ENCODE data around the gene HDAC4.
"Not testable (repeated sequence)": the region's sequence is repeated elsewhere in the genome, so short reads cannot be mapped to it uniquely, and the experiment has no call there.

The HDAC4 gene

DNA sequence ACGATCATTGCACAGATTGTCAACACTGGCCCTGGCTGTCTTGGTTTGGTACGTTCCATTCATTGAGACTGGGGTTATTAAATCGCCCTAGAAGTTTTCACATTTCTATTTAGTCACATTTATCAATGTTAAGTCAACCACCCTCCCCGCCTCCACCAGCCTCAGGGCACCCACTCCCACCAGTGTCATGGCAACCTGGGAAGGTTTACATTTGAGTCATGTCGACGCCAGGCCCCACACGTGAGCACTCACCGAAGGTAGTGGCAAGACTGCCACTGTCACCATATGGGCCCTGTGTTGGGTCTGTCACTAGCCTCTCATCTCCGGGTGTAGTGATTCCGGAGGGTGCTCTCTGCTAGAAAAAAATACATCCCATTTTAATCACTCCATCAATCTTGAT, 358.8 kb downstream of the HDAC4 start:
- Histone ChIP-seq H3K27me3 (no peaks in the 10 kb centered on the region), H3K4me2 (peak overlapping the region in 6 of 11 experiments; percentile 59 to 85 (median 73); a peak in 11 of 22 replicates), H4K20me1 (no peaks in the 10 kb centered on the region; a peak in 1 of 22 replicates), H3K9me3 (replicated peaks in 1 of 11) (no peaks in the 10 kb centered on the region), H3K4me3 (no peak overlapping the region), H3K27ac (no peak overlapping the region), H3K4me1 (peaks cover 0 to 30% (median 29%) of the 10 kb centered on the region in 10 experiments; a peak in 16 of 20 replicates), H3K9ac (no peak overlapping the region), H3K36me3 (no peaks in the 10 kb centered on the region)
- no peak for TF ChIP-seq Cebpa-rat (IDR thresholded peaks at IDR 0.05)

DNA sequence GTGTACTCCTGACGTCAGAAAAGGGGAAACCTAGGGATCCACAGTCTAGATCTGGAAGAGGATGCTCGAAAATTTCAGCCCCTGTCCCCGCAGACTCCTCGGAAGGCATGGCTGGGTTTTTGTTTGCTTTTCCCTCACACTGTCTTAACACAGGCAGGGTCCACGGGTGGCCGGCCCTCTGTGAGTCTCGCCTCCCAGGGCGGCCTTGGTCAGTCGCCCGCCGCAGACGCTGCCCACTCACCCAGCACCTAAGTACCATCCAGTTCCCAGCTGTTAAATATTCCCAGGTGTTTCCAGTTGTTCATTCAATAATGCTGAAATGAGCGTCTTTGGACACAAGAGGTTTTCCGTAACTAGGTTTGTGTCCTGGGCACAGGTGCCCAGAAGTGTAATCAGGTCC, 359.8 kb downstream of the HDAC4 start:
- Histone ChIP-seq H3K9ac (no peak overlapping the region), H4K20me1 (no peaks in the 10 kb centered on the region; a peak in 1 of 22 replicates), H3K4me2 (no peak overlapping the region), H3K36me3 (no peaks in the 10 kb centered on the region), H3K27me3 (no peaks in the 10 kb centered on the region), H3K4me3 (no peak overlapping the region), H3K27ac (no peak overlapping the region), H3K4me1 (peaks cover 0 to 37% (median 34%) of the 10 kb centered on the region in 10 experiments; a peak in 16 of 20 replicates), H3K9me3 (replicated peaks in 1 of 11) (no peaks in the 10 kb centered on the region)
- TF ChIP-seq Cebpa-rat (IDR thresholded peaks at IDR 0.05) = no peak

DNA sequence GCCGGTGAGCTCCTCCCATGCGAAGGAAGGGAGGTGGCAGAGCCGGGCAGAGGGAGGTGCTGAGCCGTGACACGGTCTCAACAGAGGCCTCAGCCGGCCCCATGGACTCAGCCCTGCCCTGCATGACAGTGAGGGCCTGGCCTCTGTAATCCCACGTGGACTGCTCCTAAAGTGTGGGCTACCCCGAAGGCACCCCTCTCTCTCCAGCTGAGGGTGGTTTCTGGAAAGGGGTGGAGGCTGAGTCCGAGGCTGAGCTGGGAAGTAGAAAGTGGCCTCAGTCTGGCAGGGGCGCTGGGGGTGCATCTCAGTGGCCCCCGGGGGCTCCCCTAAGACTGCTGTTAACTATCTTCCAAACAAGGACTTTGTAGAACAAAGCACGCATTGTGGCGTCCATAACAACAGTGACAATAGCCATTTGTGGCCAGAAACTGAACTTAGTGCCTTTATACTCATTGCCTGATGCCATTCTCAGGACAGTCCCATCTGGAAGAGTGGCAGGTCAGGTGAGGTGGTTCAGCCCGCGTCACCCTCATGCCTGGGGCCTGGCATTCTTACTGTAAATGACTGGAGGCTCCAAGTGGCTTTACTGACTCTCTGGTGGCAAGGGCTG, 360.6 kb downstream of the HDAC4 start:
- H3K4me1 ChIP-seq = peaks cover 0 to 40% (median 36%) of the 10 kb centered on the region in 10 experiments; a peak in 16 of 20 replicates
- no peak overlapping the region for H3K9ac ChIP-seq
- no peak overlapping the region for H3K4me3 ChIP-seq
- TF ChIP-seq Cebpa-rat (IDR thresholded peaks at IDR 0.05) = no peak
- H3K9me3 ChIP-seq (replicated peaks in 1 of 11) = no peaks in the 10 kb centered on the region
- H3K27ac ChIP-seq = no peak overlapping the region
- no peak overlapping the region for H3K4me2 ChIP-seq
- no peaks in the 10 kb centered on the region; a peak in 1 of 22 replicates for H4K20me1 ChIP-seq
- no peaks in the 10 kb centered on the region for H3K27me3 ChIP-seq
- no peaks in the 10 kb centered on the region for H3K36me3 ChIP-seq

DNA sequence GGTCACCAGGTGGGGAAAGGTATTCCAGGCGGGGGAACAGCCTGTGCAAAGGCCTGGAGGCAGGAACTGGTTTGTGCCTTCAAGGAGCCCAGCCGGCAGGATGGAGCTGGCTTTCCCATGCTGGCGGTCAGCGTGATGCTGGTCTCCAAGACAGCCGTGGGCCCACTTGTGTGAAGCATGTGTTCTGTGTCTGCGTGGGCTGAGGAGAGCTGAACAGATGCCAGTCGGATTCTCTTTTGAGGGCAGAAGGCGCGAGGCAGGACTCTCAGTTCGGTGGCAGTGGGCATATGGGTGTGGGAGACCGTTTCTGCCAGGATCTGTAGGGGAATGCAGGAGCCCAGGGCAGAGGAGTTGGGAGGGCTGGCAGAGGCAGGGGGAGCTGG, 361.4 kb downstream of the HDAC4 start:
- Histone ChIP-seq H3K27me3 (no peaks in the 10 kb centered on the region), H3K9ac (no peak overlapping the region), H3K4me2 (no peak overlapping the region), H3K9me3 (replicated peaks in 1 of 11) (no peaks in the 10 kb centered on the region), H3K4me1 (peaks cover 0 to 41% (median 34%) of the 10 kb centered on the region in 10 experiments; a peak in 16 of 20 replicates), H3K4me3 (no peak overlapping the region), H3K27ac (no peak overlapping the region), H4K20me1 (no peaks in the 10 kb centered on the region; a peak in 1 of 22 replicates), H3K36me3 (no peaks in the 10 kb centered on the region)
- TF ChIP-seq Cebpa-rat (IDR thresholded peaks at IDR 0.05) = no peak

DNA sequence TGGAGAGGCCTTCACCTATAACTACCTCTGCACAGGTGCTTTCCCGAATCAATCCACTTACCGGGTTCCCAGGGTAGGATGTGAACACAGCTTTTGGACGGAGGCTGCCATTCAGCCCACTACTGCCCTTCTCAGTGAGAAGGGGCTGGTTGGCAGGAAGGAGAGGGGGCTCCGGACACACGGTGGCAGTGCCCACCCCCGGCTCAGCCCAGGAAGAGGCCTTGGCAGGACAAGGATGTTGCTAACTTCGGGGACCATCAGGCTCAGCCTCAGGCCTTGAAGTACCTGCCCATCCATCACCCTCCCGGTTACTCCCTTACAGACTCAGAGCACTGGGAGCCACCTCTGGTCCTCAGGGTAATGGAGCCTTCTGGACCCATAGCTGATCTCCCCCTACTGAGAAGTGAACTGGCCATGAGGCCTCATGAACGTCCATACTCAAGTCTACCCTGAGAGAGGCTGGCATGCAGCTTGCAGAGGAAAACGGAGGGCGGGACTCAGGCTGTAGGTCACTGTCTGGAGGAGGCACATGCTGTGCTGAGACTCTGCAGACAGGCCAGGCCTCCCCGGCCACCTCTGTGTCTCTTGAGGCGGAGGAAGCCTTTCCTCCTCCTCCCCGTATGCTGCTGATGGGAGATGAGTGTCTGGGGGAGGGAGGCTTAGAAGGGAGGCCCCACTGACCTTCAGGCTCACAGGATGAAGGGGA, 361.9 kb downstream of the HDAC4 start:
- TF ChIP-seq Cebpa-rat (IDR thresholded peaks at IDR 0.05) = no peak
- Histone ChIP-seq H3K27ac (no peak overlapping the region), H3K36me3 (no peaks in the 10 kb centered on the region), H3K4me1 (peaks cover 0 to 41% (median 34%) of the 10 kb centered on the region in 10 experiments; a peak in 16 of 20 replicates), H3K9ac (no peak overlapping the region), H3K9me3 (replicated peaks in 1 of 11) (no peaks in the 10 kb centered on the region), H4K20me1 (no peaks in the 10 kb centered on the region; a peak in 1 of 22 replicates), H3K27me3 (no peaks in the 10 kb centered on the region), H3K4me3 (no peak overlapping the region), H3K4me2 (no peak overlapping the region)

DNA sequence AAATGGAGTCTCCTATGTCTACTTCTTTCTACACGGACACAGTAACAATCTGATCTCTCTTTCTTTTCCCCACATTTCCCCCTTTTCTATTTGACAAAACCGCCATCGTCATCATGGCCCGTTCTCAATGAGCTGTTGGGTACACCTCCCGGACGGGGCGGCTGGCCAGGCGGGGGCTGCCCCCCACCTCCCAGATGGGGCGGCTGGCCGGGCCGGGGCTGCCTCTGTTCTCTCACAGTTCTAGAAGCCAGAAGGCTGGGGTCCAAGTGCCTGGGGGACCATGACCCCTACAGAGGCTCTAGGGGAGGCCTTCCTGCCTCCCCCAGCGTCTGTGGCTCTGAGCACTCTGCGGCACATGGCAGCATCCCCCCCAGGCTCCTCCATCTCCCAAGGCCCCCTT, 362.5 kb downstream of the HDAC4 start:
- not testable (repeated sequence) for H3K9me3 ChIP-seq (replicated peaks in 1 of 11); H3K4me2 ChIP-seq; H3K9ac ChIP-seq; H3K4me3 ChIP-seq; H3K27ac ChIP-seq; H3K27me3 ChIP-seq; H3K36me3 ChIP-seq; H4K20me1 ChIP-seq
- peaks cover 0 to 38% (median 29%) of the 10 kb centered on the region in 10 experiments; a peak in 16 of 20 replicates for H3K4me1 ChIP-seq

DNA sequence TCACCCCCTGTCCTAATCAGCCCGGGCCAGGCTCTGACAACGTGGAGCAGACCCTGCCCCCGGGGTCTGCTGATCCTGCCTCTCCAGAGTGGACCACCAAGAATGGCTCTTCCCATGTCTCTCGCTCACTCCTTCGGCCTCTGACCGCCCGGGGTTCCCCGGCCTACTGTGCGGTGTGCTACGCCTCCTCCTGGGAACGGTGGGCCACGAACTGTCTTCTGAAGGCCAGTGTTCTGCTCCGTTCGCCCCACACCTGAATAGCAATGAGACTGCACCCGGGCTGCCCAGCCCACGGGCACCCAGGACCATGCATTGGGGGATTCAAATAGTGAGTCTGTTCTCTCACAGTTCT, 363.3 kb downstream of the HDAC4 start:
- Histone ChIP-seq H3K27ac (no peak overlapping the region), H3K4me3 (no peak overlapping the region), H3K4me2 (no peak overlapping the region), H4K20me1 (no peaks in the 10 kb centered on the region; a peak in 1 of 22 replicates), H3K27me3 (no peaks in the 10 kb centered on the region), H3K4me1 (peaks cover 0 to 30% (median 21%) of the 10 kb centered on the region in 10 experiments; a peak in 14 of 20 replicates), H3K9me3 (replicated peaks in 1 of 11) (no peaks in the 10 kb centered on the region), H3K9ac (no peak overlapping the region), H3K36me3 (no peaks in the 10 kb centered on the region)
- TF ChIP-seq Cebpa-rat (IDR thresholded peaks at IDR 0.05) = no peak

DNA sequence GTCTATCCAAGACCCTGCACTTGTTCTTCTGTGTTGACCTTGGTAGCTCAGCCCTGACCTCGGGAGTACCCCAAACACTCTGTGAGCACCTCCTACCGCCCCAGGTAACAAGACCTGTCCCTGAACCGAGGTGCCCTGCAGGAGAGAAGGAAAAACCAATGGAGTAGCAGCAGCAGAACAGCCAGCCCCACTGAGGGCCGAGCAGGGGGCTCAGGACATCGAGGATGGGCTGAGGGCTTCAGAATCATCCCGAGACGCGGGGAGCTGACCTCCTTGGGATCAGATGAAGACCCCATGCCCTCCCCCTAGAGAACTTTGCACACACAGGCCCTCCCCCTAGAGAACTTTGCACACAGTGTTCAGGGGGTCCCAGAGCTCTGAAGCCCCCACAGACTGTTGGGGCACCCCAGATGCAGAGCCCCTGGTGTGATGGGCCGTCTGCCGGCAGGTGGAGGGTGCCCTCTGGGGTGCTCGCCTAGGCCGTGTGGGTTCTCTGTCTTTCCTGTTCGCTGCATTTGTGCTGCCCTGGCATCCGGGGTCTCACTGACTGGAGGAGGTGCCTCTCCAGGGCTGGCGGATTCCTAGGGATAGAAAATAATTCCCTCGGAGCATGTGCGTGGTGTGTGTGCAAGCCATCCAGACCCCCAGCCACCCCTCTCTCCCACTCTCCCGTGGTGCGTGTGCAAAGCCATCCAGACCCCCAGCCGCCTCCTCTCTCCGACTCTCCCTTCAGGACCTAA, 363.8 kb downstream of the HDAC4 start:
- no peak for TF ChIP-seq Cebpa-rat (IDR thresholded peaks at IDR 0.05)
- Histone ChIP-seq H4K20me1 (no peaks in the 10 kb centered on the region; a peak in 1 of 22 replicates), H3K9ac (no peak overlapping the region), H3K9me3 (replicated peaks in 1 of 11) (no peaks in the 10 kb centered on the region), H3K4me3 (no peak overlapping the region), H3K4me2 (no peak overlapping the region), H3K27me3 (no peaks in the 10 kb centered on the region), H3K4me1 (peaks cover 0 to 25% (median 17%) of the 10 kb centered on the region in 10 experiments; a peak in 14 of 20 replicates), H3K36me3 (no peaks in the 10 kb centered on the region), H3K27ac (no peak overlapping the region)

DNA sequence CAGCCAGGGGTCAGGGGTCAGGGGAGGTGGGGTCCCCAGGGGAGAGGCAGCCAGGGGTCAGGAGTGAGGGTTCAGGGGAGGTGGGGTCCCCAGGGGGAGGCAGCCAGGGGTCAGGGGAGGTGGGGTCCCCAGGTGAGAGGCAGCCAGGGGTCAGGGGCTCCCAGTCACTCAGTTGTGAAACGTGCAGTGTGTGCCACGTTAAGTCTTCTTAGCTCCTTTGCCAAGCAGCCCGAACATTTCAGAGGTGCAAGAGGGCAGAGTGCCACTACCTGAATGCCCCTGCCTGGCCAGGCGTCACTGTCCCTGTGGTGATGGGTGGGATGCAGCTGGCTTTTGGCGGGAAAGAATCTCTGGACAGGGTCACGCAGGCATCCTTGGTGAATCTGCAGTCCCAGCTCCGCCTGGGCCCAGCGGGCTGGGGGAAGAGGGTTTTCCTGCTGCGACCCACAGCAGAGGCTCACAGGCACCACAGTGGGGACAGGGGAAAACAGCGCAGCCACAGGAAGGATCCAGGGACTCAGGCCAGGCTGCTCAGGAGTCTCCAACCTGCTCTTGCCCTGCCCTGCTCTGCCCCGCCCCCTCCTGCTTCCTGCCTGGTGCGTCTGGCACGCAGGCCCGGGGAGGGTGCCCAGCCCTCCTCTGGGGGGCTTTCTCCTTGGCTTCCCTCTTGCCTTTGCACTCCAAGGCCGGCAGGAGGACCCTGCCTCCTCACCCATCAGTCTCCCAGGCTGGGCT, 364.7 kb downstream of the HDAC4 start:
- no peaks in the 10 kb centered on the region; a peak in 1 of 22 replicates for H4K20me1 ChIP-seq
- no peaks in the 10 kb centered on the region for H3K9me3 ChIP-seq (replicated peaks in 1 of 11)
- peaks cover 0 to 25% (median 17%) of the 10 kb centered on the region in 10 experiments; a peak in 14 of 20 replicates for H3K4me1 ChIP-seq
- no peak overlapping the region for H3K27ac ChIP-seq
- peak overlapping the region in 5 of 11 experiments; percentile 26 to 36 (median 33); a peak in 6 of 22 replicates for H3K4me2 ChIP-seq
- no peak for TF ChIP-seq Cebpa-rat (IDR thresholded peaks at IDR 0.05)
- no peaks in the 10 kb centered on the region for H3K27me3 ChIP-seq
- H3K36me3 ChIP-seq = no peaks in the 10 kb centered on the region
- H3K9ac ChIP-seq = 0 out of 22 replicates have a peak overlapping the region, but pooled peaks of 3 of the 11 experiments have one; percentile 7 to 26 (median 9)
- H3K4me3 ChIP-seq = no peak overlapping the region

All from BLaER1 treated with 17β-estradiol and CSF1 and Interleukin-3, amounts not matched to agents 10 nM and 100 nM (cell line).